Cardiac septum (tissue), 1 donor: Measurements from ENCODE around the gene OR7G2. TPM values are rescaled to one million over a fixed set of nuclear protein-coding genes. Genes with fewer than 3 reads are reported as not detected.
A peak's percentile ranks its signal among the peaks of the same experiment; 100 is the strongest.
"Not testable (repeated sequence)": the region's sequence is repeated elsewhere in the genome, so short reads cannot be mapped to it uniquely, and the experiment has no call there.

ENCODE experiments used
- DNase-seq: peaks from one replicate; pipeline ENCODE4 v3.0.0-alpha.2; 2020; ENCODE audit warnings: low spot score
- intact Hi-C: fragments of 100-400 bp; cut with DNase I; formaldehyde crosslinking; loops from one replicate; pipeline ENCODE4 v1.14.0; 2022
- total RNA-seq: library from RNA; stranded (reverse); fragmentation: NEBNext Ultra II Directional; extraction: Animal tissue kit (Norgen Biotek cat#: 25700); gene quantifications from one replicate; pipeline ENCODE4 v1.2.1, GENCODE V29; 2021
- donor health status: DM: no; HTN: no; CAD: no.

The OR7G2 gene
- total RNA-seq, 1 donor from 2014 or later = not detected

- intact Hi-C loops = no loop called here
- DNase-seq = no peak
These were observed 30.4 kb downstream of the OR7G2 start for GRCh38 chr19:9076901-9077300.

DNA sequence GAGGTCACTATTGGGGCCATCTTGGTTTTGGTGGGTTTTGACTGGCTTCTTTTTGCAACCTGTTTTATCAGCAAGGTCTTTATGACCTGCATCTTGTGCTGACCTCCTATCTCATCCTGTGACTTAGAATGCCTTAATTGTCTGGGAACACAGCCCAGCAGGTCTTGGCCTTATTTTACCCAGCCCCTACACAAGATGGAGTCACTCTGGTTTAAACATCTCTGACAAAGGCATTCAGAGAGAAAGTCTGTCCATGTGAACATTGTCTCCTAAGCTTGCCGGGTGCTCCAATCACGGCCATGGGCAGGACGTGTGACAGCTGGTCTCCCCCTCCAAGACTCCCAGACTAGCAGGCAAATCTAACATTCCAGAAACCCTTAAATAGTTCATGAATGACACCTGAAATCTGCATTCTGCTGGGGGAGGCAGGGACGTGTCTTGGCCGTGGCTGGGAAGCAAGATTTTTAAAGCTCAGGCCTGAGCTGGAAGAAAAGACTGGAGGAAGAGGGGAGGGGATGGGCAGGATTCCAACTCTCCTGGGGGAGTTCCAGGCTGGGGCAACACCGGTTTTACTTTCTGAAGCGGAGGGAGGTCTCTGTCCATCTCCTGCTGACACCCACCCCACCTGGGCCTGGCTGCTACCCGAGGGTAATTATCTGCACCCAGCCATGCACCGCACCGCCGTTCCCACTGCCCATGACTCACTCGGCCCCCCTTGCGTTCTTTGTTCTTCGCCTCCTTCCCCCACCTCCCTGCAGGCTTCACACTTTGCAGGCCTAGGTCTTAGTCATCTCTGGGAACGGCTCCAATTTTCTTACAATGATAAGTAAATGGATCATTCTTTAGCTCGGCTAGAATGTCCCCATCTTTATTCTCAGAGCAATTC, 32.0 kb downstream of the OR7G2 start:
- intact Hi-C loops = no loop called here
- DNase-seq = peak; percentile 78

DNA sequence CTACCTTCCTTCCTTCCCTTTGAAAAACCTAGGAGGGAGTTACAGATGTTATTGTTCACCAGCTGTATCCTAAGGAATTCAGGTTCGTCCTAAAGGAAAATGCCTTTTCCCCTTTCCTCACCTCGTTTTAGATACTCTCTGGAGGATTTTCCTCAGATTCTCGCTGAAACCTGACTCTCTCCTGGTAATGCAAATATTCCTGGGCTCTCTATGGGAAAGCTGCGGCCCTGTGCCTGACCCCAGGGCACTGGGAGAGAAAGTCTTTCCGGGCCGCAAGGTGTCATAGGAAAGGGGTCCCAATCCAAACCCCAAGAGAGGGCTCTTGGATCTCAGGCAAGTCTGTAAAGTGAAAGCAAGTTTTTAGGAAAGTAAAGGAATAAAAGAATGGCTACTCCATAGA, 33.5 kb downstream of the OR7G2 start:
- no peak for DNase-seq
- intact Hi-C loops = no loop called here

- intact Hi-C loops, DNase-seq: not testable (repeated sequence)
These were observed 35.6 kb downstream of the OR7G2 start for GRCh38 chr19:9071720-9072119.

DNA sequence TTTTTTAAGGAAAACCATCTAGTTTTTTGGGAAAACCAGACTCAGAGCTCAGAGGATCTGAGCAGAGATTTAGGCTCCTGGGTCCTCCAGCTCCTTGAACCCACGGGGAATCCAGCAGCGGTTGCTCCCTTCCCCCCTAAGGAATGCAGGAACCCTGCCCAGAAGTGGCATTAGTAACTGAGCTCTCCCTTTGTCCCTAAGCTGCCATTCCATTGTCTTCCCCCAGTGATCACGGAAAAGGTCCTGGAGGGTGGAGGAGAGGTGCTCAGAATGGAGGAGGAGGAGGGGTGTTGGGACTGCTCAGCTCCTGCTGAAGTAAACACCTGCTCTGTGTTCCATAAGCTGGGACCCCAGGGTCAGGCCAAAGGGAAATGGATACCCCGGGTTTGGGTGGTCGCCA, 37.2 kb downstream of the OR7G2 start:
- intact Hi-C loops = no loop called here
- no peak for DNase-seq

GRCh38 chr19:9065457-9066014, 41.7 kb downstream of the OR7G2 start:
- intact Hi-C loops = no loop called here
- DNase-seq = no peak

DNA sequence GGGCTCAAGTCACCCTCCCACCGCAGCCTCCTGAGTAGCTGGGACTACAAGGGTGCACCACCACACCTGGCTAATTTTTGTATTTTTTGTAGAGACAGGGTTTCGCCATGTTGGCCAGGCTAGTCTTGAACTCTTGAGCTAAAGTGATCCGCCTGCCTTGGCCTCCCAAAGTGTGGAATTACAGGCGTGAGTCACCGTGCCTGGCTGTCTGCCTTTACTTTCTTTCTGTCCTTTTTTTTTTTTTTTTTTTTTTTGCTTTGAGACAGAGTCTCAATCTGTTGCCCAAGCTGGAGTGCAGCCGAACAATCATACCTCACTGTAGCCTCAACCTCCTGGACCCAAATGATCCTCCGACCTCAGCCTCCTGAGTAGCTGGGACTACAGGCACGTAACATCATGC, 45.4 kb downstream of the OR7G2 start:
- intact Hi-C loops = no loop called here
- DNase-seq = no peak

- no peak for DNase-seq
- intact Hi-C loops = no loop called here
These were observed 46.5 kb downstream of the OR7G2 start for GRCh38 chr19:9060564-9061340.

DNA sequence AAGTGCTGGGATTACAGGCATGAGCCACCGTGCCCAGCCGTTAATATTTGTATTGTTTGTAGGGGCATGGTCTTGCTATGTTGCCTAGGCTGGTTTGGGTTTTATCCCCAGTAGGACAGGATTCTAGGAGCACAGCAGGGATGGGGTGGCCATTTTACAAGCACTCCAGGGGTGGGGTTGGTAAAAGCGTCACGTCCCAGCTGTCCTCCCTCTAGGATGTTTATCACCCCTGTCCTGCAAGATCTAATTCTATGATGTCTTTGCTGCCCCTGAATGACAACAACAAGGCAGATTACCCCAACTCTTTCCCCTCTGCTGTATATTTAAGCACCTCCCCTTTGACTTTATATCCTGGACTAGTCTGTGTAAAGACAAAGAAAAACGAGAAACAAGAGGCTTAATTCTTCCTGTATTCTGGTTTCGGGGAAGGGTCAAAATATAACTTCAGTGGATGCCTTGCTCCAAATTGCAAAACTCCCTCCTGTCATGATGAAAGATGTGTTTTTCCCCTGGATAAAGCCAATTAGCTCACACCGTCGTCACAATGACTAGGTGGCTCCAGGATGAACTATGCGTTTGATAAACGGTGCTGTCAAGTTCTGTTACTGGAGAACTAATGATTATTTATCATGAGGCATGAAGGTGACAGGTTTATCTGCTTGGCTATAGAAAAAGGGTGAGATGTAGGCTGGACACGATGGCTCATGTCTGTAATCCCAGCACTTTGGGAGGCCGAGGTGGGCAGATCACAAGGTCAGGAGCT, 48.2 kb downstream of the OR7G2 start:
- intact Hi-C loops = no loop called here
- no peak for DNase-seq

DNA sequence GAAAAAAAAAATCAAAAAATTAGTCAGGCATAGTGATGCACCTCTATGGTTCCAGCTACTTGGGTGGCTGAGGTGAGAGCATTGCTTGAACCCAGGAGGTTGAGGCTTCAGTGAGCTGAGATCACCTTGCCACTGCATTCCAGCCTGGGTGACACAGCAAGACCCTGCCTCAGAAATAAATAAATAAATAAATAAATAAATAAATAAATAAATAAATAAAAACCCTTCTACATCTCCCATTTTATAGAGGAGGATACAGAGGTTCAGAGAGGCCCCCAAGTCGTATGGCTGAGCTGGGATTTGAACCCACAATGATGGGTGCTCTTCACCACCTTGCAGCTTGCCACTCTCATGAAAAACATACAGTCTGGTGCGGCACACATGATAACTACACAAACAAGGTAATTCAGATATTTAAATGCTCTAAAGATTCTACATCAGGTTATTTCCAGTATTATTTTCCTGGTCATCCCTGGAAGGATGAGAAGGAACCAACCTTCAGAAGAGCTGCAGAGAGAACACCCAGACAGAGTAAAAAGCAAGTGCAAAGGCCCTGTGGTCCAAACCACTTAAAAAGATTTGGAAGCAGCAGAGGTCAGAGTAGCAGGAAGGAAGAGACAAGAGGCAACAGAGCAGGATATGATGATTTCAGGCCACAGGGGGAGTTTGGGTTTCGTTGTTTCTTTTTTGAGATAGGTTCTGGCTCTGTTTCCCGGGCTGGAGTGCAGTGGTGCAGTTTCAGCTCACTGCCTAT, 49.6 kb downstream of the OR7G2 start:
- no peak for DNase-seq
- intact Hi-C loops = no loop called here

GRCh38 chr19:9056131-9056530, 51.1 kb downstream of the OR7G2 start:
- intact Hi-C loops, DNase-seq: not testable (repeated sequence)

DNA sequence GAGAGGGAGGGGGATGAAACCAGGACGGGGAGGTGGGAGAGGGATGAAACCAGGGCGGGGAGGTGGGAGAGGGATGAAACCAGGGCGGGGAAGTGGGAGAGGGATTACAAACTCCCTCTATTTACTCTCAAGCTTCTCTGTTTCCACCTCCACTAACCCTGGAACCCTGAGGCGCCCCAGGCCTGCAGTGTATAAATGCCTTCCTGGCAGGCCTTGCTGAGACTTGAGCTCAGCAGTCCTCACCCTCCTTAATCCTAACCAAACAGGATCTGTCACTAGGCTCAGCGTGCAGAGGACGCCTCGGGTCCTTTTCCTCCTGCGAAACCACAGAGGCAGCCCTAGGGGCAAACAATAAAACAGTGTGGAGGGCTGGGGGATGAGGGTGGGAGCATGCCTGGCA, 52.5 kb downstream of the OR7G2 start:
- DNase-seq = no peak
- intact Hi-C loops = no loop called here

- intact Hi-C loops = no loop called here
- DNase-seq = no peak
These were observed 53.1 kb downstream of the OR7G2 start for GRCh38 chr19:9054207-9054606.

DNA sequence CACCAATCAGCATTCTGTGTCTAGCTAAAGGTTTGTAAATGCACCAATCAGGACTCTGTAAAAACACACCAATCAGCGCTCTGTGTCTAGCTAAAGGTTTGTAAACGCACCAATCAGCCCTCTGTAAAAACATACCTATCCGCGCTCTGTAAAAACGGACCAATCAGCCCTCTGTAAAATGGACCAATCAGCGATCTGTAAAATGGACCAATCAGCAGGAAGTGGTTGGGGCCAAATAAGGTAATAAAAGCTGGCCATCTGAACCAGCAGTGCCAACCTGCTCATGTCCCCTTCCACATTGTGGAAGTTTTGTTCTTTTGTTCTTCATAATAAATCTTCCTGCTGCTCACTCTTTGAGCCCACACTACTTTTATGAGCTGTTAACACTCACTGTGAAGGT, 53.6 kb downstream of the OR7G2 start:
- intact Hi-C loops, DNase-seq: not testable (repeated sequence)

DNA sequence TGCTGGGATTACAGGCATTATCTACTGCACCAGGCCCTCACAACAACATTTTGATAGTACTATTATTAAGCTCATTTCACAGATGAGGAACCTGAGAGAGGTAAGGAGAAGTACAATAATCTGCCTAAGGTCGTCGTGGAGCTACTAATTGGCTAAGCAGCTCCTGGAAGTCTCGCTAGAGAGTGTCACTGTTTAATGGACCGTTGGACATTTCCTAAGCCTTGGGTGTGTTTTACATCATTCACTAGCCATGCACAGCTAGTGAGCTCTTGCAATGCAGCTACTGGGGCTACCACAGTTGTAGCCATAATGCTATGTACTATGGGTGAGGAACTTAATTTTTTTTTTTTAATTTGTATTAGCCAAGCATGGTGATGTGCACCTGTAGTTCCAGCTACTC, 54.4 kb downstream of the OR7G2 start:
- no peak for DNase-seq
- intact Hi-C loops = no loop called here
